ENCODE measurements around the gene C5orf15. TPM values are rescaled to one million over a fixed set of nuclear protein-coding genes. Genes with fewer than 3 reads are reported as not detected.

Gene C5orf15
- total RNA-seq, 1 donor from 2014 or later, result 120 TPM

DNA sequence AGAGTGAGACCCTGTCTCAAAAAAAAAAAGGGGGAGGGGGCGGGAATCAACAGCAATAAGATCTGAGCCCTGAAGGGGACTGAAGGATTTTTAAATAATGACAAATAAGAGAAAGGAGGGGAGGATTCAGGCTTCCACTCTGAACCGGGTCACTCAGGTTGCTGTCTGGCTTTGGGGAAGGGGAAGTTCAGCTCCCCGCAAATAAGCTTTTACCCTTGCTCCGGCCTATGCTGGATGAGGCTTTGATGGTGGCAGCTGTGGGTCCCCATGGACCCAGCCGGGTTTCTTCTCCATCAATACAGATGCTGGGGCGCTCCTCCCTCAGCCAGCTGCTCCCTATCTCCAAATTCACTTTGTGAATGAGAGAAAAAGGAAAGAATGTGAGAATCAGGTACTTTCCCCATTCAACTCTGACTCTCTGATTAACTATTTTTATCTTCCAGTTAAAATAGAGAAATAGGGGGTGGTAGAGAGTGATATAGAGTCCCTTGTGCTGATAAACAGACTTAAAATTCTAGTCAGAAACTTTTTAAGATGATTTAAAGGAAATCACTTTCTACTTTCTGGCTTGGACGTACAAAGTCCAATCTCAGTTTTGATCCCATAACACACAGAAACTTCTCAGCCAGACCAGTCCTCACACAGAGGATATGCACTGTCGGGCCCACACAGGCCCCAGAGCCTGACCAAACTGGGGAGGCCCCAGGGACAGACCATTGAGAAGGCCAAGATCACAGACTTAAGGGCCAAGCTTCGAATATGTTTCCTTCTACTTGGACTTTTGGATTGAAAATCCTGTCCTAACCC is 39.6 kb downstream of the C5orf15 start:
- no peaks in the 10 kb centered on the region for H4K20me1 ChIP-seq (ENCODE audit: low read depth)
- H3K9me3 ChIP-seq (ENCODE audit: low read depth), result no peaks in the 10 kb centered on the region
- no peak overlapping the region for H3K4me2 ChIP-seq
- H3K4me3 Mint-ChIP-seq, result no peak overlapping the region
- H3K36me3 Mint-ChIP-seq, result no peaks in the 10 kb centered on the region
- no peaks in the 10 kb centered on the region for H3K4me1 ChIP-seq
- no peaks in the 10 kb centered on the region for H3F3A ChIP-seq (ENCODE audit: low read depth)
- H3K27ac ChIP-seq, result no peak overlapping the region
- no peak for DNase-seq (ENCODE audit: low spot score)
- TF ChIP-seq, protein P1, sequence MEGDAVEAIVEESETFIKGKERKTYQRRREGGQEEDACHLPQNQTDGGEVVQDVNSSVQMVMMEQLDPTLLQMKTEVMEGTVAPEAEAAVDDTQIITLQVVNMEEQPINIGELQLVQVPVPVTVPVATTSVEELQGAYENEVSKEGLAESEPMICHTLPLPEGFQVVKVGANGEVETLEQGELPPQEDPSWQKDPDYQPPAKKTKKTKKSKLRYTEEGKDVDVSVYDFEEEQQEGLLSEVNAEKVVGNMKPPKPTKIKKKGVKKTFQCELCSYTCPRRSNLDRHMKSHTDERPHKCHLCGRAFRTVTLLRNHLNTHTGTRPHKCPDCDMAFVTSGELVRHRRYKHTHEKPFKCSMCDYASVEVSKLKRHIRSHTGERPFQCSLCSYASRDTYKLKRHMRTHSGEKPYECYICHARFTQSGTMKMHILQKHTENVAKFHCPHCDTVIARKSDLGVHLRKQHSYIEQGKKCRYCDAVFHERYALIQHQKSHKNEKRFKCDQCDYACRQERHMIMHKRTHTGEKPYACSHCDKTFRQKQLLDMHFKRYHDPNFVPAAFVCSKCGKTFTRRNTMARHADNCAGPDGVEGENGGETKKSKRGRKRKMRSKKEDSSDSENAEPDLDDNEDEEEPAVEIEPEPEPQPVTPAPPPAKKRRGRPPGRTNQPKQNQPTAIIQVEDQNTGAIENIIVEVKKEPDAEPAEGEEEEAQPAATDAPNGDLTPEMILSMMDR (IDR thresholded peaks at IDR 0.05), result no peak
- TF ChIP-seq EZH2phosphoT487 (IDR thresholded peaks at IDR 0.05) (no peak), EZH2 (IDR thresholded peaks at IDR 0.05) (no peak)
- no peak overlapping the region for H3K9ac ChIP-seq
- H3K27me3 Mint-ChIP-seq (ENCODE audit: insufficient read depth, low read depth), result peaks cover 11% of the 10 kb centered on the region
- peaks cover 3% of the 10 kb centered on the region for H3K4me1 Mint-ChIP-seq
- H3K9me3 Mint-ChIP-seq, result peaks cover 2% of the 10 kb centered on the region
- no peak overlapping the region for H2AFZ ChIP-seq (replicated peaks)
- H3K36me3 ChIP-seq, result no peaks in the 10 kb centered on the region
- no peak overlapping the region for H3K27ac Mint-ChIP-seq
- no peak overlapping the region for H3K4me3 ChIP-seq
- no peaks in the 10 kb centered on the region for H3K27me3 ChIP-seq
- H3K79me2 ChIP-seq (ENCODE audit: low read depth), result no peaks in the 10 kb centered on the region

DNA sequence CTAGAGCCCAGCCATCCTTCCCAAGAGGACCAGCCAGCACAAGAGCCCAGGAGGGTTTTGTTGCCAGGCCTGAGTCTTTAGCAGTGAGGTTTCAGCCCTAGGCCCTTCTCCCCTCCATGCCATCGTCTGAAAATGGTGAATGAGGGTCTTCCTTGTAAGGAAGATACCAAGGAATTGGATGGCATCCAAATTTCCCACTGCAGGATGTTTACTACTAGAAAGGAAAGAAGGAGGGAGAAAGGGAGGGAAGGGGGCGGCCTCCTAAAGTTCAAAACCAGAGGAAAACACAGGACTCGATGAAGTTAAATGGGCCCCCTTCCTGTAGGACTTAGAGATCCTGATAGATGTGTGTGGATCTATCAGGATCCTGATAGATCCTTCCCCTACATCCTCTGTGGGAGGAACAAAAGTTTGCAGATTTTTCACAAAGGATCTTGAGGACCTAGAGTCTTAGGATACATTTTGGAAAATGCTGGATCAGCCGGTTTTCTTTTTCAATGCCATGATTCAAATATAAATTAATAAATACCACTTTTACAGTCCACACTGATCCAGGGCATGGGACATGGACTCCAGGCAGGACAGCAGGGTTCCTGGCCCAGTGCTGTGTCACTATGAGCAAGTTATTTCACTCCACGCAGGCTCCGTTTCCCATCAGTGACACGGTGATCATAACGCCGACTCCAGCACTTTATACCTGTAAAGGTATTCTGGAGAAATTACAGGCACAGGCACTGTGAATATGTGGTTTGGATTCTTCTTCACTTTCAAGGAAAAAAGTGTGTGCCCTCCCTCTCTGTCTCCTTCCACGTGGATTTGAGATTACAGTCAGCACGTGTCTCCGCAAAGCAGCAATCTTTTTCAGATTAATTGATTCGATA is 40.9 kb downstream of the C5orf15 start:
- TF ChIP-seq EZH2phosphoT487 (IDR thresholded peaks at IDR 0.05) (no peak), EZH2 (IDR thresholded peaks at IDR 0.05) (no peak)
- TF ChIP-seq, protein P1 (IDR thresholded peaks at IDR 0.05), result no peak
- peaks cover 11% of the 10 kb centered on the region for H3K27me3 Mint-ChIP-seq (ENCODE audit: insufficient read depth, low read depth)
- no peak overlapping the region for H3K4me2 ChIP-seq
- no peaks in the 10 kb centered on the region for H3K36me3 Mint-ChIP-seq
- peaks cover 3% of the 10 kb centered on the region for H3K4me1 Mint-ChIP-seq
- peak overlapping the region; percentile 50 for H3K27ac Mint-ChIP-seq
- H3K4me1 ChIP-seq, result no peaks in the 10 kb centered on the region
- H3K4me3 Mint-ChIP-seq, result no peak overlapping the region
- H2AFZ ChIP-seq (replicated peaks), result no peak overlapping the region
- H4K20me1 ChIP-seq (ENCODE audit: low read depth), result no peaks in the 10 kb centered on the region
- H3K36me3 ChIP-seq, result no peaks in the 10 kb centered on the region
- H3K27ac ChIP-seq, result no peak overlapping the region
- no peak overlapping the region for H3K9ac ChIP-seq
- no peaks in the 10 kb centered on the region for H3F3A ChIP-seq (ENCODE audit: low read depth)
- no peak for DNase-seq (ENCODE audit: low spot score)
- H3K27me3 ChIP-seq, result no peaks in the 10 kb centered on the region
- no peak overlapping the region for H3K4me3 ChIP-seq
- H3K79me2 ChIP-seq (ENCODE audit: low read depth), result no peaks in the 10 kb centered on the region
- peaks cover 2% of the 10 kb centered on the region for H3K9me3 Mint-ChIP-seq
- H3K9me3 ChIP-seq (ENCODE audit: low read depth), result no peaks in the 10 kb centered on the region

DNA sequence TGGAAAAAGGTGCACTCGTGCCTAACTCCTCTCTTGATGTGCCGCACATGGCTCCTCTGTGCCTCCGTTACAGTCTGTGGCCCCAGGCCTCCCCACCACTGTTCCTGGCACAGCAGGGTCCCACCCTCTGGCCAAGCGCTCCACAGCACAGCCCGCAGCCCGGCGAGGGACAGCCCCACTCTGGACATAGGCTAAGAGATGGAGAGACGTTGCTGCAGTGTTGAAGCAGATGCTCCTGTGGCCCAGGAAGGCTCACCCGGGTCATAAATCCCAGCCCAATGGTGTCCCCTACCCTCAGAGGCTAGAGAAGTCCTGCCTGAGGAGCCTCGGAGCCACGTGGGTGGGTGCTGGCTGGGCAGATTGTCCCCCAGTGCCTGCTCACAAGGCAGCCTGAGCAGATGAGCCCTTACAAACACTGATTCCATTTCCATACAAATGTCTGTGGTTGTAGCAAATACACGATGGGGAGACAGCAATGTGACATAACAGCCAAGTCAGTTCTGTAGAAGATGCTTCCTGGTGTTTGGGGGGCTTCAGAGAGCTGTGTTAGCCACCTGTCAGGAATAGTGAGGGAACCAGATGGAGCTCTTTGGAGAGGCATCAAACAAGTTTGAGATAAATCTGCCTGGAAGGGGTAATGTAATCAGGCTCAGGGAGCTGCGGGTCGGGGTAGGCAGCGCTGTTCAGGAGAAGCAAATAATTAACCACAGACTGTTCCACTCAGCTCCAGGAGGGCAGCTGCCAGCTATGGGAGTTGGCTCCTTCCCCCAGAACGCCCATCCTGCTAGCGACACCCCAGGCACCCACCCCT is 41.7 kb downstream of the C5orf15 start:
- peaks cover 3% of the 10 kb centered on the region for H3K4me1 Mint-ChIP-seq

More for the DNA sequence above, 41.7 kb downstream of the C5orf15 start:
- H2AFZ ChIP-seq (replicated peaks), result no peak overlapping the region
- no peak overlapping the region for H3K4me3 ChIP-seq
- Mint-ChIP-seq H3K4me3 (no peak overlapping the region), H3K36me3 (no peaks in the 10 kb centered on the region), H3K27me3 (ENCODE audit: insufficient read depth, low read depth) (peaks cover 6% of the 10 kb centered on the region), H3K27ac (no peak overlapping the region), H3K9me3 (peaks cover 2% of the 10 kb centered on the region)
- no peak overlapping the region for H3K4me2 ChIP-seq
- H4K20me1 ChIP-seq (ENCODE audit: low read depth), result no peaks in the 10 kb centered on the region
- no peaks in the 10 kb centered on the region for H3K79me2 ChIP-seq (ENCODE audit: low read depth)
- no peaks in the 10 kb centered on the region for H3K9me3 ChIP-seq (ENCODE audit: low read depth)
- H3F3A ChIP-seq (ENCODE audit: low read depth), result no peaks in the 10 kb centered on the region
- TF ChIP-seq, protein P1 (IDR thresholded peaks at IDR 0.05), result no peak
- TF ChIP-seq EZH2 (IDR thresholded peaks at IDR 0.05), result no peak
- TF ChIP-seq EZH2phosphoT487 (IDR thresholded peaks at IDR 0.05), result no peak
- H3K36me3 ChIP-seq, result no peaks in the 10 kb centered on the region
- no peaks in the 10 kb centered on the region for H3K27me3 ChIP-seq
- no peak overlapping the region for H3K27ac ChIP-seq
- no peaks in the 10 kb centered on the region for H3K4me1 ChIP-seq
- DNase-seq (ENCODE audit: low spot score), result no peak
- H3K9ac ChIP-seq, result no peak overlapping the region
